ENCODE data around the gene FAM229A. TPM values are rescaled to one million over a fixed set of nuclear protein-coding genes. Genes with fewer than 3 reads are reported as not detected.
A peak's percentile ranks its signal among the peaks of the same experiment; 100 is the strongest.

FAM229A gene
- total and polyA plus RNA-seq, 2 of the 8 experiments (the other 6 are each of a cell fraction or from before 2014, with no cell fraction given): 4.1 to 4.2 TPM

DNA sequence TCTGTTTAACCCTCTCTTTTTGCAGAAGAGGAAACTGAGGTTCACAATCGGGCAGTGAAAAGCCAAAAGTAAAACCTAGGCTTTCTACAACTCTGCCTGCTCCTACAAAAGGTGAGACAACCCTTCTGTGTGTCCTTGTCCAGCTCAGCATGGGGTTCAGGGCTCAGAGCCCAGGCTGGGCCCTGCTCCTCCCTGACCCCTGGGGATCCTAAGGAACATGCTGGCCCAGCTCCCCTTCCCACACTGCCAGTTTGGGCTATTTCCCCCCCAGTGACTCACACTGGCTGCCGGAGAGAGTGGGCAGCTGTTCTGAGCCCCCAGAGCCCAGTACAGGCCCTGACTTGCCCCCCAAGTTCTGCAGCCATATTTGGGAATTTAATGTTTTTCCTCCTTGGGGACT lies 8.9 kb downstream of the FAM229A start:
- POLR2A ChIA-PET (ENCODE audit: partially characterized antibody): interaction anchor here (1.0 to 17.1 kb wide), 10 partner anchors 8 to 153 kb away, joined by 3 to 321 read pairs (median 8); partner anchors contain the start of genes CCDC28B, FAM229A, IQCC and MARCKSL1

More for the DNA sequence above, 8.9 kb downstream of the FAM229A start:
- Histone ChIP-seq H2BK20ac (ENCODE audit: low read length) (no peak overlapping the region), H3K23ac (ENCODE audit: insufficient read length) (no peak overlapping the region), H3K27me3 (replicated peaks in 1 of 4; ENCODE audit: control insufficient read depth in 3 of 4, extremely low read depth in 1 of 4, insufficient read depth in 3 of 4, low read length in 3 of 4) (peaks cover 2 to 20% (median 14%) of the 10 kb centered on the region in 4 experiments), H4K20me1 (replicated peaks in 1 of 2; ENCODE audit: control insufficient read depth in 1 of 2, insufficient read depth in 2 of 2, low read length in 2 of 2) (peaks cover 0 to 2% of the 10 kb centered on the region in 2 experiments), H3K56ac (replicated peaks; ENCODE audit: insufficient read length, low read depth, low read length) (no peak overlapping the region), H3K27ac (ENCODE audit: low read depth, low read length) (no peak overlapping the region), H3K4me1 (replicated peaks in 1 of 4; ENCODE audit: control insufficient read depth in 3 of 4, insufficient read depth in 4 of 4, low read length in 3 of 4) (peaks cover 0 to 9% (median 3%) of the 10 kb centered on the region in 4 experiments; a peak in 5 of 7 replicates), H3K18ac (ENCODE audit: extremely low read depth, low read length) (no peak overlapping the region), H3K79me1 (ENCODE audit: low read depth, low read length) (no peaks in the 10 kb centered on the region), H3K9ac (replicated peaks in 1 of 4; ENCODE audit: extremely low read depth in 1 of 4, low read depth in 3 of 4, low read length in 3 of 4) (no peak overlapping the region), H3K4ac (replicated peaks; ENCODE audit: insufficient read length, low read depth, low read length) (no peak overlapping the region), H3K9me3 (ENCODE audit: insufficient read depth in 2 of 2, low read depth in 1 of 2, low read length in 1 of 2) (peaks cover 6 to 12% of the 10 kb centered on the region in 2 experiments), H4K5ac (ENCODE audit: insufficient read length, low read depth, low read length) (no peak overlapping the region), H2BK120ac (replicated peaks; ENCODE audit: low read depth, low read length) (no peak overlapping the region), H4K8ac (ENCODE audit: extremely low read depth, insufficient read depth, low read length) (no peak overlapping the region), H2BK5ac (ENCODE audit: low read depth, low read length) (no peak overlapping the region), H3K79me2 (ENCODE audit: control insufficient read depth in 1 of 2, insufficient read depth in 2 of 2, low read length in 2 of 2) (no peaks in the 10 kb centered on the region), H3K36me3 (ENCODE audit: control insufficient read depth in 2 of 4, insufficient read depth in 4 of 4, low read length in 3 of 4) (no peaks in the 10 kb centered on the region), H3K14ac (ENCODE audit: insufficient read length) (no peak overlapping the region), H2BK15ac (ENCODE audit: low read length) (no peak overlapping the region), H3K4me3 (ENCODE audit: extremely low read depth in 1 of 4, insufficient read depth in 2 of 4, low read depth in 3 of 4, low read length in 4 of 4) (no peak overlapping the region), H2AK5ac (ENCODE audit: low read depth, low read length) (no peak overlapping the region), H2AFZ (ENCODE audit: low read length) (no peak overlapping the region), H4K91ac (replicated peaks; ENCODE audit: insufficient read length, low read length) (no peak overlapping the region), H2BK12ac (ENCODE audit: low read depth, low read length) (no peak overlapping the region), H3K23me2 (ENCODE audit: low read depth, low read length) (peaks cover 6% of the 10 kb centered on the region; the same call in 1 of the 2 replicates), H3K4me2 (ENCODE audit: insufficient read depth in 1 of 2, low read depth in 2 of 2, low read length in 2 of 2) (0 out of 4 replicates have a peak overlapping the region, but pooled peaks of 1 of the 2 experiments have one; percentile 4)
- DNase-seq (ENCODE audit: low read depth in 1 of 2, low spot score in 2 of 2): no peak
- no peak for FAIRE-seq
- CTCF ChIA-PET (ENCODE audit: partially characterized antibody): interaction anchor here (0.6 to 1.7 kb wide), 3 partner anchors 19 to 266 kb away, joined by 3 to 5 read pairs (median 4); no protein-coding TSS in a partner anchor
- 77% methylated on average over 2 of the region's 2 CpGs; no CpG with 5 or more reads in 1 of the 2 experiments for WGBS, 2 experiments (ENCODE audit: extremely low coverage in 1 of 2, insufficient coverage in 1 of 2, insufficient read length in 1 of 2, insufficient replicate concordance in 2 of 2, low coverage in 1 of 2, low lambda C conversion rate in 2 of 2, missing lambda C conversion rate in 1 of 2)
- TF ChIP-seq GTF2F1 (IDR thresholded peaks at IDR 0.05; ENCODE audit: borderline replicate concordance, low read depth, low read length) (no peak), POLR2AphosphoS5 (IDR thresholded peaks at IDR 0.05; ENCODE audit: low read depth, low read length) (no peak)
